GM18526 (cell line): Measurements from ENCODE around the gene MED26.

Source experiments
- POLR2A ChIP-seq: IDR thresholded peaks from 3 replicates; pipeline ENCODE4 v1.6.1; 2011; ENCODE audit not compliant: insufficient read length; ENCODE audit errors: extremely low read depth

Gene MED26

GRCh38 chr19:16624236-16624635 lies 3.8 kb downstream of the MED26 start:
- TF ChIP-seq POLR2A, result no peak

- TF ChIP-seq POLR2A, result no peak
These were observed 4.4 kb downstream of the MED26 start for GRCh38 chr19:16623576-16623975.

- TF ChIP-seq POLR2A, result no peak
These were observed 4.9 kb downstream of the MED26 start for GRCh38 chr19:16623066-16623465.

- no peak for TF ChIP-seq POLR2A
These were observed 6.7 kb downstream of the MED26 start for GRCh38 chr19:16621165-16621800.

- TF ChIP-seq POLR2A, result no peak
These were observed 7.4 kb downstream of the MED26 start for GRCh38 chr19:16620584-16620983.

GRCh38 chr19:16620018-16620417 lies 8.0 kb downstream of the MED26 start:
- no peak for TF ChIP-seq POLR2A

GRCh38 chr19:16619457-16619856 lies 8.5 kb downstream of the MED26 start:
- no peak for TF ChIP-seq POLR2A

- no peak for TF ChIP-seq POLR2A
These were observed 9.8 kb downstream of the MED26 start for GRCh38 chr19:16618248-16618647.

- TF ChIP-seq POLR2A, result no peak
These were observed 12.2 kb downstream of the MED26 start for GRCh38 chr19:16615808-16616207.

- no peak for TF ChIP-seq POLR2A
These were observed 13.1 kb downstream of the MED26 start for GRCh38 chr19:16614941-16615340.

- TF ChIP-seq POLR2A, result no peak
These were observed 14.2 kb downstream of the MED26 start for GRCh38 chr19:16613841-16614240.

- no peak for TF ChIP-seq POLR2A
These were observed 15.4 kb downstream of the MED26 start for GRCh38 chr19:16612636-16613035.

- no peak for TF ChIP-seq POLR2A
These were observed 16.9 kb downstream of the MED26 start for GRCh38 chr19:16611121-16611520.

- no peak for TF ChIP-seq POLR2A
These were observed 18.3 kb downstream of the MED26 start for GRCh38 chr19:16609511-16610200.

GRCh38 chr19:16608290-16608739 lies 19.7 kb downstream of the MED26 start:
- TF ChIP-seq POLR2A, result no peak

- TF ChIP-seq POLR2A, result no peak
These were observed 20.2 kb downstream of the MED26 start for GRCh38 chr19:16607819-16608218.

- TF ChIP-seq POLR2A, result no peak
These were observed 22.4 kb downstream of the MED26 start for GRCh38 chr19:16605553-16605994.
